Measurements from ENCODE around the gene BGLAP.

The BGLAP gene

DNA sequence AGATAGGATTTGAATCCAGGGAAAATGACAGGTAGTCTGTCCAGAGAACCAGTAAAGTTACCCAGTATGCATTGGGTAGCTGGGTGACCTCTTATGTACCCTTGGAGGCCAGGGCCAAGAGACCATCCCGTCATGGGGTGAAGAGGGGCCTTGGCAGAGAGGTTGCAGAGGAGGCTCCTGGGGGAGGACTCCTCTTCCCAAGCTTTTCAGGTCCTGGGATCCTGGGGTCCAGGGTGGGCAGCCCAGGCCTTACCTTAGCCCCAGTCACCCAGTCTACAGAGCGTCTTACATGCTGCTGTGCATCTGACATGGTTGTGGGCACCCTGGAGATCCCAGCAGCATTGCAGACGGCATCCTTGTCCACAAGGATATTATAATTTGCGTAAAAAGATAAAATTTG lies 15.2 kb upstream of the BGLAP start:
- no peak for DNase-seq (ENCODE audit: low read depth, low spot score)

- no peak for DNase-seq (ENCODE audit: low read depth, low spot score)
Observed at GRCh38 chr1:156228501-156228900, 13.5 kb upstream of the BGLAP start.

DNA sequence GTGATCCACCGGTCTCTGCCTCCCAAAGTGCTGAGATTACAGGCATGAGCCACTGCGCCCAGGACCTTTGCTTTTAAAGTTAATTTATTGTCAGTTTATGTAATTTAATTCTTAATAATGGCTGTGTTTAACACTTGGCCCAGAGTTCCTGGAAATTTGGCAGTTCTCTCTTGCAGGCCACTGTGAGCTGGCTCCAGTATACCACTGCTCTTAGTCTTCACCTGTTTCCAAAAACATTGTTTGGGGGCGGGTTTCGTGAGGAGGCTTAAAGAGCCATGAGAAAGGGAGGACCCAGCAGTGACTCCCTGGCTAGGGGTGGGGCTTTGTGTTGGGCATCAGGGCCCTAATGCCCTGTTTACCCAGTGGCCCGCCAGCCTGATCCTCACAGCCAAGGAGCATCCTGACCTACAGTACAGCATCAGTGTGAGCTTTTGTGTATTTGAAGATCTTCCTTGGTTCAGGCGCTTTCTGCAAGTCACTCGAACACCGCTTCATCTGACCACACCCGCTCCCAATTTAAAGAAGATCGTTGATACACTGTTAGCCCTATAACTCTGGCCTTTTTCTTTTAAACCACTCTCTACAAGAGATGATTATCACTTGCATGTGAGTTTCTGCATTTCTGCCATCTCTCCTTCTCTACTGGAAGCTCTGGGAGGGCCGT lies 12.0 kb upstream of the BGLAP start:
- DNase-seq (ENCODE audit: low read depth, low spot score): no peak

DNA sequence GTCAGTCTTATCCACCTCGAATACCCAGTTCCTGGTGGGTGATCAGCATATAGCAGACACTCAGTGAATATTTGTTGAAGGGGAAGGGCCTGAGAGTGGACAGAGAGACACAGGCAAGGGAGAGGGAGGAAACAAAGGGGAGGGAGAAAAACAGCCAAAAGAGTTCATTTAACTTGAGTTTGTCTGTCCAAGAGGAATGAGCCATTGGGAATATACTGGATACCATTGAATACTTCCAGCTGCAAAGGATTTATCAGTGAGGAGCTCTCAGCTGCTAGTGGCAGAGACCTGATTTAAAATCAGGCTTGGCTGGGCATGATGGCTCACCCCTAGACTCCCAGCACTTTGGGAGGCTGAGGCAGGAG lies 11.5 kb upstream of the BGLAP start:
- DNase-seq (ENCODE audit: low read depth, low spot score): no peak

DNA sequence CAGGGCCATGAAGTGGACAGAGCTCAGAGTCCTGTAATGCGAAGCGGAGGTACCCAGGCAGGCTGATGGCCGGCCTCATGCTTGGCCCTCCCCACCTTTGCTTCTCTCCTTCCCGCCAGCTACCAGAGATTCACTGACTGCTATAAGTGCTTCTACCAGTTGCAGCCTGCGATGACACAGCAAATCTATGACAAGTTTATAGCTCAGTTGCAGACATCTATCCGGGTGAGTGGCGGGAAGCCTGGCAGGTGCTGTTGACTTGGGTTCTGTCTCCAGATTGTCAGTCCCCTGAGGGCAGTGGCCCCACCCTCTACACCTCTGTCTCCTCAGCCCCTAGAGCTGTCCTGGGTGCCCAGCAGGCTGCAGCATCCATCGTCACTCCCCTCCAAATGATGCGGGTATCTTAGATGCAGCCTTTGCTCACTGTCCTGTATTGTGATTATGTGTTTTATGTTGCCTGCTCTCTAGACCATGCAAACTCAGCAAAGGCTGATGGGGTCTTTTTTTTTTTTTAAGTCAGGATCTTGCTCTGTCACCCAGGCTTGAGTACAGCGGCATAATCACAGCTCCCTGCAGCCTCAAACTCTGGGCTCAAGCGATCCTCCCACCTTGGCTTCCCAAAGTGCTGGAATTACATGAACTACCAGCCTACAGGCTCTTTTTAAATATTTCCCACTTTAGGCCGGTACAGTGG lies 9.6 kb upstream of the BGLAP start:
- DNase-seq (ENCODE audit: low read depth, low spot score): no peak

- DNase-seq (ENCODE audit: low read depth, low spot score): no peak
Observed at GRCh38 chr1:156233426-156234127, 8.4 kb upstream of the BGLAP start.

DNA sequence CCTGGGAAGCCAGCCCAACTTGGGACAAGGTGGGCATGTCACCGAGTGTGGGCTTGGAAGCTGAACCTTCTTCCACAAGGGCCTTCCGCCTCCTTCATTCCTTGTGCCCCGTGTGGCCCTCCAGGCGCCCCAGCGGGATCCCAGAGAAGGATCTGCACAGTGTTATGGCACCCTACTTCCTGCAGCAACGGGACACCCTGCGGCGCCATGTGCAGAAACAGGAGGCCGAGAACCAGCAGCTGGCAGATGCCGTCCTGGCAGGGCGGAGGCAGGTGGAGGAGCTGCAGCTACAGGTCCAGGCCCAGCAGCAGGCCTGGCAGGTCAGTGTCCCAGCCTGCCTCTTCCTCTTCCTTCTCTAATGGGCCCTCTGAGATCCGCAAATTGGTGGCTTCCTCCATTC lies 5.8 kb upstream of the BGLAP start:
- no peak for DNase-seq (ENCODE audit: low read depth, low spot score)

- no peak for DNase-seq (ENCODE audit: low read depth, low spot score)
Observed at GRCh38 chr1:156238248-156238647, 3.7 kb upstream of the BGLAP start.

DNA sequence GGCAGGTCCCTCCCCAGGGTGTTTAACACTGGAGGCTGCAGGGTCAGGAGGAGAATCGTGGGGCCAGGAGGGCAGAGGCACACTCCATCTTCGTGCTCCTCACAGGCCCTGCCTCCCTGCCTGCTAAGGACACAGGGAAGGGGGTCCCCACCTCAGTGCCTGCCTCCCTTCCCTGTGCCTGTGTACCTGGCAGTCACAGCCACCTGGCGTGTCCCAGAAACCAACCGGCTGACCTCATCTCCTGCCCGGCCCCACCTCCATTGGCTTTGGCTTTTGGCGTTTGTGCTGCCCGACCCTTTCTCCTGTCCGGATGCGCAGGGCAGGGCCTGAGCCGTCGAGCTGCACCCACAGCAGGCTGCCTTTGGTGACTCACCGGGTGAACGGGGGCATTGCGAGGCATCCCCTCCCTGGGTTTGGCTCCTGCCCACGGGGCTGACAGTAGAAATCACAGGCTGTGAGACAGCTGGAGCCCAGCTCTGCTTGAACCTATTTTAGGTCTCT lies 623 bp upstream of the BGLAP start:
- peak; percentile 53 for DNase-seq (ENCODE audit: low read depth, low spot score)

DNA sequence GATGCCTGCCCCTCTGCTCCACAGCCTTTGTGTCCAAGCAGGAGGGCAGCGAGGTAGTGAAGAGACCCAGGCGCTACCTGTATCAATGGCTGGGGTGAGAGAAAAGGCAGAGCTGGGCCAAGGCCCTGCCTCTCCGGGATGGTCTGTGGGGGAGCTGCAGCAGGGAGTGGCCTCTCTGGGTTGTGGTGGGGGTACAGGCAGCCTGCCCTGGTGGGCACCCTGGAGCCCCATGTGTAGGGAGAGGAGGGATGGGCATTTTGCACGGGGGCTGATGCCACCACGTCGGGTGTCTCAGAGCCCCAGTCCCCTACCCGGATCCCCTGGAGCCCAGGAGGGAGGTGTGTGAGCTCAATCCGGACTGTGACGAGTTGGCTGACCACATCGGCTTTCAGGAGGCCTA lies 754 bp downstream of the BGLAP start:
- DNase-seq (ENCODE audit: low read depth, low spot score): no peak

DNA sequence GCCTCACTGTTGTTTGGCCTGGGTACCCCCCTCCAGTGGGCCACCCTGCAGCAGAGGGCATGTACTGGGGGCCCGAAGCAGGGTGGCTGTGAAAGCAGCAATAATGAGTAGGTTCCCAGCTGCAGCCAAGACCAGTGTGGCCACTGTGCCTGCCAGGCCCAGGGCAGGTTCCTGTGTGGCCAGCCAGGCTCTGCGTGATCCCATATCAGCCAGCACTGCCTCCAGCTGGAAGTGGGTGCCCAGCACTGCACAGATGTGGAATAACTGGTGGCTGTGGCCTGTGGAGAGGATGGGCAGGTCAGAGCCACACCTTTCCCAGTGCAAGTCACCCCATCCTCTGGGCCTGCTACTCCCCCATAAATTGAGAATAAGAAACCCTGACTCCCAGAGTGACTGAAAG lies 2.1 kb downstream of the BGLAP start:
- DNase-seq (ENCODE audit: low read depth, low spot score): no peak

DNA sequence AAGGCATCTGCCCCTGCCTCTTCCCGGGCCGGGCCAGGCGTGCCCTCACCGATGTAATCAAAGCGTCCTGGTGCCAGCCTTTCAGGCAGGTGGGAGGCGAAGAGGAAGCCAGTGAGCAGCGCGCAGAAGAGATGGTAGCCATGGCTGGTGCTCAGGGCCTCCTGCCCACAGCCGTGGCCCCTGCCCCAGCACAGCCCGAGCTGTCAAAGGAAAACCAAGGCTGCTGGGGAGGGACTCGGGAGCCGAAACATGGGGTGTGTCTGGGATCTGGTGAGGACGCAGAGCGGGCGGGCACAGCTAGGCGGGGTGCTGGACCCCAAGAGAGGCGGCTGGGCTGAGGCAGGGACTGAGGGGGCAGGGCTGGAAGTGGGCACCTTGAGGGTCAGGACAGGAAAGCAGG lies 2.7 kb downstream of the BGLAP start:
- no peak for DNase-seq (ENCODE audit: low read depth, low spot score)

DNA sequence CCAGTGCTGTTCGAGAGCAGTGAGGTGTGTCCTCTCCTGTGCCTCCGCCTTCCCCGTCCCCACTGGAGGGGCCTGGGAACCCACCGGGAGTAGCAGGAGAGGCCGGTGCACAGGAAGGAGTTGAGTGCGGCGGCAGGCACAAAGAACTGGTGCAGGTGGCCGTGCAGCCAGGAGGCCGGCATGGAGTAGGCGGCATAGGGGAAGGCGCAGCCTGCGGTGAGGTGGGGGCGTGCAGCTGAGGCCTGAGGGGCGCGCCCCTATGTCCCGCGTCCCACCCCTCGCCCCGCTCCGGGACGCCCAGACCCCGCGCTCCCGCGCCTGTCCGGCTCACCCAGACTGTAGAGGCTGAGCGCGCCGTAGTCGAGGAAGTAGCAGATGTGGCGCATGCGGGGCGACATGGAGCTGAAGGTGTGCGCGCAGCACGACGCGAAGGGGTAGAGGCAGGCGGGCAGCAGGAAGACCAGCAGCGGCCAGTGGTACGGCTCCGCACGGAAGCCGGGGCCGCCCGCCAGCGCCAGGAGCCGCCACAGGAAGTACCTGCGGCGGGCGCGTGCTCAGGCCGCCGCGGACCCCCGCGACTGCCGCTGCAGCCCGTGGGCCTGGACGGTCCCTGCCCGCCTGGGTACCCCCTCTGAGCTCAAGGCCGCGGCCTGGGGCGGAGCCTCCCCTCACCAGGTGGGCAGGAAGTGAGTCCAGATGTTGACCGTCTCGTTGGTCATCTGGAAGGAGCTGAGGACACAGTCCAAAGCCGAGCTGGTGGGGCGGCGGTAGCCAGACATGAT lies 3.7 kb downstream of the BGLAP start:
- DNase-seq (ENCODE audit: low read depth, low spot score): no peak

DNA sequence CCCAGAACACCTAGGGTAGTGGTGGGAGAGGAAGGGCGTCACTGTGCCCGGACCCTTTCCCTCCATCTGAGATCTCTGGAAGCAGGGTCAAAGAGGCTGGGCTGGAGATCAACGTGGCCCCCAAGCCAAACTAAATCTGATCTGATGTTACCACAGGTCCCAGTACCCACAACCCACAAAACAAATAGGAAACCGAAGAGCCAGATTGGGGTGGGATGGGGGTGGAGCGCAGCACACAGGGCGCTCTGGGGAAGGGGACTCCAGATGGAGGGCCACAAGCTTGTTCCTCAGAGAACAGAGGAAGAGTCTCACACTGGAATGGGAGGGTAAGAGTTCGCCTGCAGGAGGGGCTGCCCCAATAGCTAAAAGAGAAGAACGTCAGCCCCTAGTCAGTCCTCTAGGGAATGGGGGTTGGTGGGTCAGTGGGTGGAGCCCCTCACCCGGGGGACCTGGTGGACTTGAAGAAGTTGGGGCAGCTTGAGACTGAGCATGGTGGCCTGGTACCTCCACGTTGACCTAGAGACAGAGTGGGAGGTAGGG lies 4.3 kb downstream of the BGLAP start:
- DNase-seq (ENCODE audit: low read depth, low spot score): no peak

DNA sequence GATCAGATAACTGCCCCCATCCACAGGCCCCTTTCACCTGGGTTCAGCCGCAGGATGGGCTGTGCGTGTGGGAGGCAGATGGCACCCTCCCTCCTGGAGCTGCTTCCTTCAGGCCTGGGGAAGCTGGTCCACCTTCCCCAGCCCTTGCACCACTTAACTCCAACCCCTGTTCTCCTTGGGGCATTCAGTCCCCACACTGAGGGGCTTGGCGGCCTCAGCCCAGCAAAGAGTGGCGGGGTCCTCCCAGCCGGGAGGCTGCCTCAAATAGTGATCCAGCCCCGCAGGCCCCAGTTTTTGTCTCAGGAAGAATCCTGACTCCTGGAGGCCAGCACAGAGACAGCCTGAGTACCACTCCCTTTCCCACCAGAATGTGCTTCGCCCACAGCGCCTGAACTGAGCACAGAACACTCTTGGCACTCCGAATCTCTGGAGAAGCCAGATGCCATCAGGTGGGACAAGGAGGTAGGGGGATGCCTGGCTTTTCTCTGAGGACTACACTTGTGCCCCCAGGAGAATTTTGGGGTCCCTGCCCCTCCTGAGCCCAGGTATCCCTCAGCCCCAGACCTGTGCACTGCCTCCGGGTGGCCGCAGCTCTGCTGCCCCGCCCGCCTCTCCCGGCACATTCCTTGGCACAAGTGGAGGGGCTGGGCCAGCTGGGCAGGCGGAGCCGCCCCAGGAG lies 4.9 kb downstream of the BGLAP start:
- no peak for DNase-seq (ENCODE audit: low read depth, low spot score)

DNA sequence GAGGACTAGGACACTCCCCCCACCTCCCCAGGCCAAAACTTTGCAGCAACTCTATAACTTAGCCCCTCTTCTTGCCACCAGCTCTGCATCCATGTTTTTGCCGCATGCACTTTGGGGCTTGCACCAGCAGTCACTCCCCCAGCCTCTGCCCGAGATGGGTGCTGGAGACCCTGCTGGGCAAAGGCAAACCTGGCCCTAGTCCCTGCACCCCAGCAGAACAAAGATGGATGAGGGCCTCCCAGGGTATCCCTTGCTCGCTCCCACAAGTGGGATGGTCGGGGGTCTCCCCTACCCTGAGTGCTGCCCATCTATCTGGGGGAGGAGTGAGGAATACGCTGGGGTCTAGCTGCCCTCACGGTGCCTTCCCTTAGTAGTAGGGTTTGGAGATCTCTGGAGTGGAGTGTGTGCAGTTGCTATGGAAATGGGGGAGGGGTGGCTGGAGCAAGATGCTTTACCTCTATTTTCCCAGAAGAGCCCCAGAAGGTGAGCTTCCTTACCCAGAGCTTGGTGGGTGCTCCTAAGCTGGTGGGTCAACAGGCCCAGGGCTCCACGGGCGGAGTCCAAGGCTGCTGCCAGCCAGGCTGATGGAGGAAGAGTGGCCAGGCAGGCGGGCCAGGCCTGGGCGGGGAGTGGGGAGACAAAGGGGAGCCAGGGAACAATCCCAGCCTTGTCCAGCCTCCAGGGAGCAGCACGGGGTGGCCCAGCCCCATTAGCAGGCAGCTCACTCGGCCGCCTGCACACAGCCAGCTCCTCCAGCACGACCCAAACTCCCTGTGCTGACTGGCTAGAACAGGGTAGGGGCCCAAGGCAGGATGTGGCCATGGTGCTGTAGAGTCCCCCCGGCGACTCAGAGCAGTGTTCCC lies 5.7 kb downstream of the BGLAP start, which contains the start of gene PAQR6:
PAQR6 (minus strand) TSS at position 597 of the 863 bp plus-strand sequence. CDS start 1,325 bp downstream, outside the sequence.
- no peak for DNase-seq (ENCODE audit: low read depth, low spot score)

DNA sequence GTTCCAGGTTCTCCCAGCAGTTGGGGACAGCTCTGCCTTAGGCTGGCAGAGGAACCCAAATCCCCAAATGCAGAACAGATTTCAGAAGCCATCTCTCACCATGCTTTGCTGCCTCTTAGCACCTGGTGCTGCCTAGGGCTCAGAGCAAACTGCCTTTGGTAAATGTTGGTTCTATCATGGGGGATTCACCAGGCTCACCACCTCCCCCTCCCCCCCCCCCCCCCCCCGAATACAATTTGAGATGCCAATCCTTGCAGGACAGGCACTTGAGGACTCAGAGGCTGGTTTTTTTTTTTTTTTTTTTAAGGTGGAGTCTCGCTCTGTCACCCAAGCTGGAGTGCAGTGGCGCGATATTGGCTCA lies 6.3 kb downstream of the BGLAP start:
- no peak for DNase-seq (ENCODE audit: low read depth, low spot score)

GRCh38 chr1:156249593-156249992 lies 7.6 kb downstream of the BGLAP start:
- DNase-seq (ENCODE audit: low read depth, low spot score): no peak

DNA sequence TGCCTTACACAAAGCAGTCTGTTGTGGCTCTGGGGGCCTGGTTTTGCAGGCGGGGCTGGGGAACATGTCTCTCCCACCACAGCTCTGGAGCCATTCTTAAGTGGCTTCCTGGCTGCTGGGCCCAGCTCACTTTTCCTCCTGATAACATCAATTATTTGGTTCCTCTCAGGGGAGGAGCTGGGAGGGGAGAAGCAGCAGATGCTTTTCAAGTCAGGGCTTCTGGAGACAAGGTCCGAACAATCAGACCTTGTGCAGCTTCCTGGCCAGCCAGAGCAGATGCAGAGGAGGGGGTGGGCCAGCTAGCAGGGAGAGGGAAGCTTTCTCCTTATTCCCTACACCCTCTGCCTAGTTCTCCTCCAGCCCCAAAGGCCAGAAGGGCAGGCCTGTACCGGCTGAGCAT lies 9.5 kb downstream of the BGLAP start:
- no peak for DNase-seq (ENCODE audit: low read depth, low spot score)

GRCh38 chr1:156253634-156254033 lies 11.7 kb downstream of the BGLAP start:
- DNase-seq (ENCODE audit: low read depth, low spot score): no peak

Data from smooth muscle cell of the brain vasculature (primary cell).